Kidney (tissue), 14 donors: ENCODE measurements around the gene ATP6V0A4. TPM values are rescaled to one million over a fixed set of nuclear protein-coding genes. Genes with fewer than 3 reads are reported as not detected.

Source experiments
- DNase-seq, 5 donors: peaks; one replicate each; pipeline ENCODE4 v3.0.0-alpha.2; 2013 to 2020
- FAIRE-seq: peaks from 2 replicates; lab custom pipeline; 2012; peaks lifted over from hg19 to GRCh38; lab: Jason Lieb, UNC
- H3K27ac ChIP-seq, 2 donors: one replicate each; pipeline ENCODE4 v1.7.0; 2013; ENCODE audit warnings: low read depth in 2 of 2, low read length in 2 of 2, inconsistent platforms in 1 of 2
- H3K27me3 ChIP-seq: one replicate; pipeline ENCODE4 v1.7.1; 2013; ENCODE audit warnings: low read length, inconsistent platforms; ENCODE audit not compliant: control insufficient read depth, insufficient read depth
- H3K36me3 ChIP-seq, 3 donors: one replicate each; pipeline versions ENCODE4 v1.7.0 to v1.7.1; 2013; ENCODE audit warnings: low read length in 3 of 3, control low read depth in 1 of 3, inconsistent platforms in 1 of 3; ENCODE audit not compliant: insufficient read depth in 3 of 3, control insufficient read depth in 2 of 3
- H3K4me1 ChIP-seq, 3 donors: one replicate each; pipeline versions ENCODE4 v1.7.0 to v1.7.1; 2013; ENCODE audit warnings: low read length in 3 of 3, inconsistent platforms in 1 of 3, low read depth in 1 of 3; ENCODE audit not compliant: control insufficient read depth in 2 of 3, insufficient read depth in 2 of 3
- H3K4me3 ChIP-seq, 3 donors: one replicate each; pipeline versions ENCODE4 v1.7.0 to v1.8.1; 2013; ENCODE audit warnings: low read length in 3 of 3, control low read depth in 1 of 3, inconsistent platforms in 1 of 3
- H3K9ac ChIP-seq, 3 donors: one replicate each; pipeline versions ENCODE4 v1.7.0 to v1.7.1; 2013; ENCODE audit warnings: low read length in 3 of 3, control low read depth in 1 of 3, inconsistent platforms in 1 of 3
- H3K9me3 ChIP-seq, 3 donors: one replicate each; pipeline versions ENCODE4 v1.7.0 to v1.7.1; 2013; ENCODE audit warnings: low read length in 3 of 3, control low read depth in 1 of 3, inconsistent platforms in 1 of 3; ENCODE audit not compliant: control insufficient read depth in 2 of 3, insufficient read depth in 1 of 3
- CTCF ChIP-seq: IDR thresholded peaks from 3 replicates; pipeline ENCODE4 v1.5.1; 2012; ENCODE audit warnings: mild to moderate bottlenecking, moderate library complexity, borderline replicate concordance; ENCODE audit not compliant: insufficient read depth; ENCODE audit errors: extremely low read depth
- intact Hi-C: fragments of 100-400 bp; cut with DNase I; formaldehyde crosslinking; loops from one replicate; pipeline ENCODE4 v1.11.1; 2022
- polyA plus RNA-seq: library from polyadenylated mRNA; stranded (reverse); fragments of 350-450 nt; fragmentation: Illumina TruSeq; extraction: RNeasy Lipid Tissue Mini Kit (QIAGEN cat#74804); gene quantifications from one replicate; pipeline ENCODE4 v1.2.3, GENCODE V29; 2014; ENCODE audit warnings: low read depth, low replicate concordance; ENCODE audit not compliant: insufficient read depth
- total RNA-seq: library from RNA; stranded (reverse); fragmentation: NEBNext Ultra II Directional; extraction: Animal tissue kit (Norgen Biotek cat#: 25700); gene quantifications from one replicate; pipeline ENCODE4 v1.2.1, GENCODE V29; 2021
- donor health status: control.
- donor health status: control.
- donor health status: control.
- donor health status: control.
- donor health status: control.
- donor health status: DM: yes; HTN: yes; CAD: no.
- donor health status: Normal renal cell carcinoma (clear cell type).

Gene ATP6V0A4
- total and polyA plus RNA-seq, 2 donors from 2014 or later = 30.5 to 140 TPM

DNA sequence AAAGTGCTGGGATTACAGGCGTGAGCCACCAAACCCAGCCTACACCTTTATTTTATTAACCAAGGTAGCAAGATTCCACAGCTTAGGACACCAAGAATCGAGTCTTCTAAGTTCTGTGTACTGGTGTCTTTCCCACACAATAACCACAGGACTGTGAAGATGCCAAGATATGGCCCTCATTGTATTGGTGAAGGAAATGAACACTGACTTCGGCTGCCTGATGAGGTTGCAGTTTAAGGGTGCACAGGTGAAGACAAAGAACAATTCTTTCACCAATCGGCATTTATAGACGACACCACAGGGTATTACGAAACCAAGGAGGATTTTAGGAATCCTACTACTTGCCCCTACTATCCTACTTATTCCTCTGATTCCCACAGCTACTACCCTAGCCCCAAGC lies 49.3 kb downstream of the ATP6V0A4 start:
- H3K9me3 ChIP-seq = no peaks in the 10 kb centered on the region
- H3K4me3 ChIP-seq = no peak overlapping the region
- peaks cover 0 to 24% (median 0%) of the 10 kb centered on the region in 3 donors for H3K36me3 ChIP-seq
- no peaks in the 10 kb centered on the region for H3K27me3 ChIP-seq
- H3K27ac ChIP-seq = no peak overlapping the region
- H3K4me1 ChIP-seq = no peaks in the 10 kb centered on the region
- no peak overlapping the region for H3K9ac ChIP-seq
- TF ChIP-seq CTCF = no peak
- FAIRE-seq = no peak
- intact Hi-C loops = no loop called here
- DNase-seq = no peak

DNA sequence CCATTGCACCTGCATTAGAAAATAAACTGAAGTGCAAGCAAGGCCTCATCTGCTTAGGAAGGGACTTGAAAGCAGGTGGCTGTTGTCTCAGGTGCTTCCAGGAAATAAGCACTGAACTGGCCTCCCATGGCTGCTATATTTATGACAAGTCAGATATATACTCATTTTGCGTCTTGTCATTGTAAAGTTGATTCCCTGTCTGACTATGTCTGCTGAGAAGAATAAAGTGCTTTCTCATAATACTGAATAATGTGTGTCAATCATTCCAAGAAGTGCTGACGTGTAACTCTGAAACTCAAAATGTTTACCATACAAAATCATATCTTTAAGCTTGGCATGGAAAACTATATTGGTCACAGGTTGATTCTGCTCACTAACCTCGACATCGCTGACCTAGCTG lies 51.9 kb downstream of the ATP6V0A4 start:
- intact Hi-C loops = no loop called here
- H3K27ac ChIP-seq = no peak overlapping the region
- peaks cover 0 to 14% (median 0%) of the 10 kb centered on the region in 3 donors for H3K36me3 ChIP-seq
- peaks cover 0 to 2% (median 0%) of the 10 kb centered on the region in 3 donors for H3K4me1 ChIP-seq
- no peak for TF ChIP-seq CTCF
- H3K27me3 ChIP-seq = no peaks in the 10 kb centered on the region
- DNase-seq (no peak), FAIRE-seq (no peak)
- no peak overlapping the region for H3K4me3 ChIP-seq
- H3K9ac ChIP-seq = no peak overlapping the region
- H3K9me3 ChIP-seq = no peaks in the 10 kb centered on the region

GRCh38 chr7:138745189-138745588 lies 52.8 kb downstream of the ATP6V0A4 start:
- H3K27me3 ChIP-seq = no peaks in the 10 kb centered on the region
- peaks cover 0 to 6% (median 0%) of the 10 kb centered on the region in 3 donors for H3K36me3 ChIP-seq
- H3K9ac ChIP-seq = no peak overlapping the region
- intact Hi-C loops = no loop called here
- no peak overlapping the region for H3K4me3 ChIP-seq
- no peak for TF ChIP-seq CTCF
- DNase-seq (no peak), FAIRE-seq (no peak)
- H3K4me1 ChIP-seq = peaks cover 0 to 2% (median 0%) of the 10 kb centered on the region in 3 donors
- H3K27ac ChIP-seq = no peak overlapping the region
- H3K9me3 ChIP-seq = no peaks in the 10 kb centered on the region

DNA sequence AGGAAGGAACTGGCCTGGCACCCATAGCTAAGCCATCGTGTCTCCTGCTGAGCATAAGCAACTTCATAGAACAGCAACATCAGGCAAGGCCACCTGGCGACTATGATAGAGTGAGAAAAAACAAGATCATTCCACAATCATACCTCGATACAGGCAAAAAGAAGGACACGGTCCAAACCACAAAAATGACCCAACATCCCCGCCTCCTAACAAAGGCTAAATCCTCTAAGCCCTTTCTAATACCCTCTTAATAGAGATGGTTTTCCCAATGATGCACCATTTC lies 56.6 kb downstream of the ATP6V0A4 start:
- intact Hi-C loops = no loop called here
- TF ChIP-seq CTCF = no peak
- Histone ChIP-seq H3K27me3 (no peaks in the 10 kb centered on the region), H3K27ac (no peak overlapping the region), H3K4me1 (peaks cover 0 to 2% (median 0%) of the 10 kb centered on the region in 3 donors), H3K9me3 (no peaks in the 10 kb centered on the region), H3K9ac (no peak overlapping the region), H3K36me3 (peaks cover 0 to 5% (median 0%) of the 10 kb centered on the region in 3 donors), H3K4me3 (no peak overlapping the region)
- DNase-seq = no peak
- no peak for FAIRE-seq
